Spleen (tissue), 11 donors: Measurements from ENCODE around the gene STEAP2. TPM values are rescaled to one million over a fixed set of nuclear protein-coding genes. Genes with fewer than 3 reads are reported as not detected.

Experiments
- DNase-seq: peaks from one replicate; pipeline ENCODE4 v3.0.0-alpha.2; 2020
- H3K27ac ChIP-seq, 8 donors: fragments of 200-600 bp; sonication (generic) in 7 of 8; 1 replicate in 4 of 8; 2 replicates in 4 of 8; pipeline versions ENCODE4 v1.5.0 to v1.8.0; 2016 to 2021; ENCODE audit warnings: inconsistent platforms in 4 of 8, mild to moderate bottlenecking in 4 of 8, moderate library complexity in 1 of 8
- H3K27me3 ChIP-seq, 7 donors: fragments of 200-600 bp; sonication (generic) in 6 of 7; replicated peaks in 1 of 7; 1 replicate in 4 of 7; 2 replicates in 3 of 7; pipeline versions ENCODE4 v1.5.0 to v1.8.0; 2016 to 2021; ENCODE audit warnings: inconsistent platforms in 3 of 7, mild to moderate bottlenecking in 1 of 7
- H3K36me3 ChIP-seq, 6 donors: fragments of 200-600 bp; sonication (generic) in 5 of 6; 1 replicate in 4 of 6; 2 replicates in 2 of 6; pipeline versions ENCODE4 v1.5.0 to v1.8.0; 2016 to 2021; ENCODE audit warnings: inconsistent platforms in 2 of 6
- H3K4me1 ChIP-seq, 6 donors: fragments of 200-600 bp; sonication (generic) in 5 of 6; 1 replicate in 3 of 6; 2 replicates in 3 of 6; pipeline versions ENCODE4 v1.5.0 to v1.8.0; 2016 to 2021; ENCODE audit warnings: inconsistent platforms in 3 of 6
- H3K4me3 ChIP-seq, 8 donors: fragments of 200-600 bp; sonication (generic) in 7 of 8; 1 replicate in 4 of 8; 2 replicates in 4 of 8; pipeline versions ENCODE4 v1.5.0 to v1.8.0; 2016 to 2021; ENCODE audit warnings: inconsistent platforms in 4 of 8, mild to moderate bottlenecking in 4 of 8, moderate library complexity in 2 of 8
- H3K9me3 ChIP-seq, 8 donors: fragments of 200-600 bp; sonication (generic) in 7 of 8; 1 replicate in 4 of 8; 2 replicates in 4 of 8; pipeline versions ENCODE4 v1.5.0 to v1.8.0; 2016 to 2021; ENCODE audit warnings: inconsistent platforms in 4 of 8
- POLR2A ChIP-seq, 3 donors: fragments of 450-650 bp; IDR thresholded peaks; one replicate each; pipeline ENCODE4 v1.5.1; 2017; ENCODE audit warnings: antibody characterized with exemption in 3 of 3, mild to moderate bottlenecking in 1 of 3
- POLR2AphosphoS5 ChIP-seq, 3 donors: sonication (generic); formaldehyde crosslinking; IDR thresholded peaks; one replicate each; pipeline ENCODE4 v1.5.1; 2017; ENCODE audit warnings: antibody characterized with exemption in 3 of 3
- WGBS, 5 donors: extraction: QIAGEN DNeasy Blood & Tissue Kit in 3 of 5; methylation state at CpG; one replicate each; pipeline versions ENCODE4 v1.1.5 to v1.1.7; 2013 to 2018; 5-methylcytosine and 5-hydroxymethylcytosine counted together
- intact Hi-C: fragments of 100-400 bp; cut with DNase I; formaldehyde crosslinking; loops from one replicate; pipeline ENCODE4 v1.15.0; 2023; ENCODE audit warnings: low total_unique reads
- polyA plus RNA-seq, 3 donors: library from polyadenylated mRNA; stranded (reverse); fragments of 200-250 nt; gene quantifications; one replicate each; pipeline ENCODE4 v1.2.1, GENCODE V29; 2013
- total RNA-seq, 7 donors: library from RNA; depleted of rRNA in 3 of 7; stranded (reverse); fragments of >200 nt in 3 of 7; fragmentation: NEBNext Ultra II Directional in 4 of 7; extraction: Animal tissue kit (Norgen Biotek cat#: 25700) in 4 of 7; gene quantifications; one replicate each; pipeline versions ENCODE4 v1.1.0 to v1.2.1, GENCODE V29; 2016 to 2021
- TF ChIP-seq, protein P1 (sequence below), 11 experiments: fragments of 200-600 bp in 7 of 11; fragments of 450-650 bp in 4 of 11; sonication (generic) in 4 of 11; IDR thresholded peaks in 8 of 11; conservative IDR thresholded peaks in 3 of 11; 1 replicate in 7 of 11; 2 replicates in 4 of 11; pipeline versions ENCODE4 v1.4.0 to v1.8.0; 2016 to 2021; ENCODE audit warnings: antibody characterized with exemption in 11 of 11, inconsistent platforms in 4 of 11, mild to moderate bottlenecking in 1 of 11
- donor health status: healthy with polysubstance abuse.
- donor health status: DM: no; HTN: no; CAD: no; lungs with moderate emphysema.
- donor health status: DM: no; HTN: no; CAD: no.
- donor health status: Bipolar disorder and iron deficiency.
- donor health status: healthy.
- donor health status: DM: no; HTN: no; CAD: no.
- donor health status: DM: yes; HTN: yes; CAD: no.

STEAP2 gene
- total and polyA plus RNA-seq, 10 donors, result 0.65 to 15.8 (median 5.5) TPM

DNA sequence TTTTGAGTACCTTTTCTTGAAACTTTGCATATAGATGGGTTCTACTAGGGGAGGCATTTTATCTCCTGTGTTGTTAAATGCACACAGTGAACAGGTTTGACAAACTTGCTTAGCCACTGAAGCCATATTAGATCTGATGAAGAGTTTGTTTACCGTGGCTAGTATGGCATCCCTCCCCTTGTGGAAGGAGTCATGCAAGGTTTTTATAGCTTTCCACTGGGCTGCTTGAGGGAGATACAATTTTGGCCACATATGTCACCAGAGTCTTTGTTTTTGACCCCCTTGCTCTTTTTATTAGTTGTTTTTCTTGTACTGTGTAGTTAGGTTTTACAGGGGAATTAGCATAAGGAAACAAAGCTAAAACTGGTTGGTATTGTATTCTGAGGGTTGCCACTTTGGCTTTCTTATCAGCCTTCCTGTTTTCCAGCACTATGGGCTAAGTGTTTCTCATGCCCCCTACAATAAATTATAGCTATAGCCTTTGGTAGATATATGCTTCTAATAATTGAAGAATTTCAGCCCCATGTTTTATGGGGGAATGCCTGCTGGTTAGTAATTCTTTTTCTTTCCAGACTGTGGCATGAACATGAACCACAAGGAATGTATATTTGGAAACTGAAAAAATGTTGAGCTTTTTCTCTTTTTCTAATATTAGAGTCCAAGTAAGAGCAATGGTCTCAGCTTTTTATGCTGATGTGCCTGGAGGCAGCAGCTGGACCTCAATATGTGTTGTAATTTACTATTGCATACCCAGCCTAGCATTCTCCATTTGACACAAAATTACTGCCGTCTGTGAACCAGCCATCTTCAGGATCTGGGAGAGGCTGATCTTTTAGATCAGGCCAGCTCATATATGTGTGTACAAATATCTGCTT, 18.4 kb upstream of the STEAP2 start:
- intact Hi-C loops, result no loop called here
- TF ChIP-seq, protein P1, sequence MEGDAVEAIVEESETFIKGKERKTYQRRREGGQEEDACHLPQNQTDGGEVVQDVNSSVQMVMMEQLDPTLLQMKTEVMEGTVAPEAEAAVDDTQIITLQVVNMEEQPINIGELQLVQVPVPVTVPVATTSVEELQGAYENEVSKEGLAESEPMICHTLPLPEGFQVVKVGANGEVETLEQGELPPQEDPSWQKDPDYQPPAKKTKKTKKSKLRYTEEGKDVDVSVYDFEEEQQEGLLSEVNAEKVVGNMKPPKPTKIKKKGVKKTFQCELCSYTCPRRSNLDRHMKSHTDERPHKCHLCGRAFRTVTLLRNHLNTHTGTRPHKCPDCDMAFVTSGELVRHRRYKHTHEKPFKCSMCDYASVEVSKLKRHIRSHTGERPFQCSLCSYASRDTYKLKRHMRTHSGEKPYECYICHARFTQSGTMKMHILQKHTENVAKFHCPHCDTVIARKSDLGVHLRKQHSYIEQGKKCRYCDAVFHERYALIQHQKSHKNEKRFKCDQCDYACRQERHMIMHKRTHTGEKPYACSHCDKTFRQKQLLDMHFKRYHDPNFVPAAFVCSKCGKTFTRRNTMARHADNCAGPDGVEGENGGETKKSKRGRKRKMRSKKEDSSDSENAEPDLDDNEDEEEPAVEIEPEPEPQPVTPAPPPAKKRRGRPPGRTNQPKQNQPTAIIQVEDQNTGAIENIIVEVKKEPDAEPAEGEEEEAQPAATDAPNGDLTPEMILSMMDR (IDR thresholded peaks at IDR 0.05 in 8 of 11, conservative IDR thresholded peaks at IDR 0.05 in 3 of 11), result no peak
- TF ChIP-seq POLR2AphosphoS5 (IDR thresholded peaks at IDR 0.05), result no peak
- no peak for TF ChIP-seq POLR2A (IDR thresholded peaks at IDR 0.05)
- Histone ChIP-seq H3K4me3 (no peak overlapping the region), H3K27ac (no peak overlapping the region), H3K36me3 (no peaks in the 10 kb centered on the region), H3K9me3 (peaks cover 0 to 32% (median 7%) of the 10 kb centered on the region in 8 donors), H3K27me3 (no peaks in the 10 kb centered on the region), H3K4me1 (no peaks in the 10 kb centered on the region)
- DNase-seq, result no peak
- WGBS, 5 donors, result 46 to 96% (median 80%) methylated on average over 2 of the region's 2 CpGs

DNA sequence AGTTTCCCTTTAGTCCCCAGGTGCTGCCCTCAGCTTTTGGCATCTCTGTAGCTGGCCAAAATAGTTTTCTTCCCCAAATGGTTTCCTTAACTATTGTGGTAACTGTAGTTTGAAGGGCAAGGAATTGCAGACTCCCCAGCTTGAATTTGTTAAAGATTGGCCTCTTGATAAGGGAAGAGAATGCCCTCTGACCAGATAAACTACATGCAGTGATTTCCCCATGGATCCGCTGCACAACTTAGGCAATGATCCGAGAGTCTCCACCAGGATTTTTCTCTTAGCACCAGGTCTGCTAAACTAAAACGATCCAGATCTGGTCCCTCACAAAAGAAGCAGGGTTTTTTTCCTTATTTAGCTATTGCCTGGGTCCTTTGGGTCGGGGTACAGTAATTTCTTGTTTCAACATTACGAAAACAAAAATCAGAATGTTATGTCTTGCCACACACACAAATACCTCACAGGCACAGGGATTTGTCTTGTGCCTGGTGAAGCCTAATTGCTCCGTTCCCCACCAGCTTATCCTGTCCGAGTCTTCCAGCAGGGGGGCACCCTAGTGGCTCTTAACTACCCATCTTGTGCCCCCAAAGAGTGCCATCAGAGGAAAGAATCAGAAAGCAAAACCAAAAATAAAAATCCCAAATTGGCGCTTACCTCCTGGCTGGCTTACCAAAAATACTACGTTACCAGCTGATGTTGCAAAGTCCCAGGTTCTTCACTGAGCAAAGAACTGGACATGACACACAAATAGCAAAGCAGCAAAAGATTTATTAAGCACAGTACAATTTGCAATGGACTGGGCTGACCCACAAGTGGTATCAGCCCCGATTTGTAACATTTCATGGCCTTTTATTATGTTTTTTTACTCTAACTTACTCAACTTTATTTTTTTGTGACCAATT, 16.4 kb upstream of the STEAP2 start:
- H3K36me3 ChIP-seq, result no peaks in the 10 kb centered on the region
- no peak overlapping the region for H3K27ac ChIP-seq
- no peak for DNase-seq
- H3K4me1 ChIP-seq, result no peaks in the 10 kb centered on the region
- no peak overlapping the region for H3K4me3 ChIP-seq
- WGBS, 5 donors, result 74 to 86% (median 84%) methylated on average over 10 of the region's 10 CpGs
- peaks cover 0 to 28% (median 7%) of the 10 kb centered on the region in 8 donors for H3K9me3 ChIP-seq
- intact Hi-C loops, result no loop called here
- H3K27me3 ChIP-seq, result no peaks in the 10 kb centered on the region
- TF ChIP-seq, protein P1 (IDR thresholded peaks at IDR 0.05 in 8 of 11, conservative IDR thresholded peaks at IDR 0.05 in 3 of 11), result no peak
- no peak for TF ChIP-seq POLR2AphosphoS5 (IDR thresholded peaks at IDR 0.05)
- TF ChIP-seq POLR2A (IDR thresholded peaks at IDR 0.05), result no peak

DNA sequence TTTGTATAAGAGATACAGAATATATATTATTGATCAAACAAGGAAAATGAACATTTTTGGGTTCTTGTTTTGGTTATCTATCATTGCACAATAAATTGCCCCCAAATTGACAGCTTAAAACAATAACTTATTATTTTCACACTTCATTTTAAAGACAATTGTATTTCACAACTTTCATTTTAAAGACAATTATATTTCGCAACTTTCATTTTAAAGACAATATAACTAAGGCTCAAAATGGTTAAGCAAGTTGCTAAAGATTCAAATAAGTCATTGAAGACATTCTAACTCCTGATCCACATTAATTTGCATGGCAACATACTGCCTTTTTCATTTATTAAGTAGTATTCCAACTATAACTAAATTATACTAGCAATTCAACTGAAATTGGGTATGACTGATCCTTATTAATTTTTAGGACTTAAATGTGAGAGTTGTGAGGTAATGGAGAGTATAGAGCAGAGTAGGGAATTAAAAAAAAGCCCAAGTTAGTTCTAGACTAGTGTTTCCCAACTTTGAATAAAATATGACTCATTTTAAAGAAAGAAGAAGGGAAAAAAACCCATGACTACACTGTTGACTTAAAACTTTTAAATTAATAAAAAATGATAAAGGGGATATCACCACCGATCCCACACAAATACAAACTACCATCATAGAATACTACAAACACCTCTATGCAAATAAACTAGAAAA, 9.9 kb upstream of the STEAP2 start:
- H3K27ac ChIP-seq, result no peak overlapping the region
- H3K4me1 ChIP-seq, result no peaks in the 10 kb centered on the region
- no peaks in the 10 kb centered on the region for H3K27me3 ChIP-seq
- H3K9me3 ChIP-seq, result no peaks in the 10 kb centered on the region
- WGBS, 5 donors, result 90 to 97% (median 92%) methylated on average over 2 of the region's 2 CpGs
- H3K4me3 ChIP-seq, result no peak overlapping the region
- no peaks in the 10 kb centered on the region for H3K36me3 ChIP-seq
- intact Hi-C loops, result no loop called here
- TF ChIP-seq POLR2AphosphoS5 (IDR thresholded peaks at IDR 0.05), result no peak
- no peak for TF ChIP-seq POLR2A (IDR thresholded peaks at IDR 0.05)
- TF ChIP-seq, protein P1 (IDR thresholded peaks at IDR 0.05 in 8 of 11, conservative IDR thresholded peaks at IDR 0.05 in 3 of 11), result no peak
- DNase-seq, result no peak
